CD14-positive monocyte (primary cell): ENCODE results near the gene RNU1-1. TPM values are rescaled to one million over a fixed set of nuclear protein-coding genes. Genes with fewer than 3 reads are reported as not detected.
"Not testable (repeated sequence)": the region's sequence is repeated elsewhere in the genome, so short reads cannot be mapped to it uniquely, and the experiment has no call there.

Experiments
- DNase-seq, 3 donors: peaks; one replicate each; pipeline ENCODE4 v3.0.0-alpha.2; 2011 to 2022
- H2AFZ ChIP-seq: 2 replicates; pipeline ENCODE4 v1.6.0; 2012; ENCODE audit warnings: mild to moderate bottlenecking, low read depth, low read length, inconsistent platforms; ENCODE audit not compliant: insufficient read depth, poor library complexity, severe bottlenecking
- H3K27ac ChIP-seq, 2 donors: 1 replicate in 1 of 2; 2 replicates in 1 of 2; pipeline ENCODE4 v1.5.1; 2012 to 2013; ENCODE audit warnings: low read length in 2 of 2, control low read depth in 1 of 2, inconsistent platforms in 1 of 2, low read depth in 1 of 2, mild to moderate bottlenecking in 1 of 2
- H3K27me3 ChIP-seq, 2 donors: one replicate each; pipeline versions ENCODE4 v1.6.0 to v1.6.1; 2011 to 2013; ENCODE audit warnings: low read length in 2 of 2; ENCODE audit not compliant: control insufficient read depth in 2 of 2, insufficient read depth in 2 of 2
- H3K36me3 ChIP-seq, 2 donors: replicated peaks in 1 of 2; 1 replicate in 1 of 2; 2 replicates in 1 of 2; pipeline versions ENCODE4 v1.5.1 to v1.6.1; 2012 to 2013; ENCODE audit warnings: low read length in 2 of 2, control low read depth in 1 of 2, inconsistent platforms in 1 of 2, mild to moderate bottlenecking in 1 of 2; ENCODE audit not compliant: insufficient read depth in 2 of 2, control insufficient read depth in 1 of 2
- H3K4me1 ChIP-seq, 2 donors: 1 replicate in 1 of 2; 2 replicates in 1 of 2; pipeline versions ENCODE4 v1.5.1 to v1.6.1; 2012 to 2013; ENCODE audit warnings: low read length in 2 of 2, control low read depth in 1 of 2, inconsistent platforms in 1 of 2, mild to moderate bottlenecking in 1 of 2, moderate library complexity in 1 of 2; ENCODE audit not compliant: insufficient read depth in 2 of 2, control insufficient read depth in 1 of 2
- H3K4me2 ChIP-seq: replicated peaks from 2 replicates; pipeline ENCODE3; 2012; ENCODE audit warnings: low read length, moderate library complexity, mild to moderate bottlenecking; ENCODE audit not compliant: poor library complexity, severe bottlenecking; ENCODE audit errors: extremely low read depth
- H3K4me3 ChIP-seq, 3 experiments: fragments of 200-600 bp in 1 of 3; sonication (generic) in 1 of 3; replicated peaks in 1 of 3; 1 replicate in 2 of 3; 2 replicates in 1 of 3; pipeline ENCODE4 v1.5.1; 2011 to 2013; ENCODE audit warnings: low read length in 3 of 3, mild to moderate bottlenecking in 3 of 3, control low read depth in 2 of 3, low read depth in 2 of 3, inconsistent platforms in 1 of 3, moderate library complexity in 1 of 3
- H3K79me2 ChIP-seq: 2 replicates; pipeline ENCODE4 v1.6.0; 2012; ENCODE audit warnings: mild to moderate bottlenecking, control low read depth, inconsistent platforms, low read length, moderate library complexity; ENCODE audit not compliant: insufficient read depth
- H3K9ac ChIP-seq: 2 replicates; pipeline ENCODE4 v1.6.0; 2017; ENCODE audit warnings: low read length, mild to moderate bottlenecking; ENCODE audit not compliant: insufficient read depth, poor library complexity, severe bottlenecking
- H3K9me3 ChIP-seq, 2 donors: replicated peaks in 1 of 2; 1 replicate in 1 of 2; 2 replicates in 1 of 2; pipeline versions ENCODE4 v1.5.1 to v1.6.1; 2012 to 2013; ENCODE audit warnings: low read length in 2 of 2, control low read depth in 1 of 2; ENCODE audit not compliant: control insufficient read depth in 1 of 2, insufficient read depth in 1 of 2
- H4K20me1 ChIP-seq: 2 replicates; pipeline ENCODE4 v1.6.0; 2012; ENCODE audit warnings: mild to moderate bottlenecking, low read length, control low read depth, moderate library complexity; ENCODE audit not compliant: insufficient read depth
- H3K27ac Mint-ChIP-seq, 7 donors: one replicate each; pipeline ENCODE4 v1.8.0; 2020; ENCODE audit warnings: mild to moderate bottlenecking in 7 of 7, mixed read lengths in 7 of 7, moderate library complexity in 6 of 7, inconsistent platforms in 2 of 7
- H3K27me3 Mint-ChIP-seq, 3 donors: one replicate each; pipeline ENCODE4 v1.8.0; 2021 to 2022; ENCODE audit warnings: low read depth in 3 of 3, mild to moderate bottlenecking in 3 of 3, mixed read lengths in 3 of 3, moderate library complexity in 3 of 3, inconsistent platforms in 1 of 3
- H3K36me3 Mint-ChIP-seq, 2 donors: one replicate each; pipeline ENCODE4 v1.8.0; 2020; ENCODE audit warnings: mixed read lengths in 2 of 2, inconsistent platforms in 1 of 2, mild to moderate bottlenecking in 1 of 2
- H3K4me1 Mint-ChIP-seq: one replicate; pipeline ENCODE4 v1.8.0; 2020; ENCODE audit warnings: mild to moderate bottlenecking, mixed read lengths
- H3K4me3 Mint-ChIP-seq, 2 donors: one replicate each; pipeline ENCODE4 v1.8.0; 2020; ENCODE audit warnings: mild to moderate bottlenecking in 2 of 2, mixed read lengths in 2 of 2, moderate library complexity in 1 of 2
- H3K9me3 Mint-ChIP-seq, 7 donors: one replicate each; pipeline ENCODE4 v1.8.0; 2020 to 2022; ENCODE audit warnings: mixed read lengths in 7 of 7, mild to moderate bottlenecking in 6 of 7, moderate library complexity in 6 of 7, inconsistent platforms in 2 of 7
- WGBS: methylation state at CpG from one replicate; pipeline ENCODE4 v1.1.5; 2013; ENCODE audit warnings: missing lambda C conversion rate; ENCODE audit not compliant: insufficient coverage; 5-methylcytosine and 5-hydroxymethylcytosine counted together
- intact Hi-C, 2 donors: fragments of 100-400 bp; cut with micrococcal nuclease; formaldehyde crosslinking; loops; one replicate each; pipeline versions ENCODE4 v1.15.0 to v1.15.1; 2023
- polyA plus RNA-seq, 3 donors: library from polyadenylated mRNA; depleted of rRNA in 1 of 3; unstranded in 2 of 3; stranded (reverse) in 1 of 3; fragments of 300-500 nt in 2 of 3; fragments of >200 nt in 1 of 3; fragmentation: Illumina TruSeq in 2 of 3; gene quantifications; 1 replicate in 2 of 3; 2 replicates in 1 of 3; pipeline ENCODE4 v1.2.3, GENCODE V29; 2012 to 2021

Gene RNU1-1
- polyA plus RNA-seq, 3 donors: not detected

DNA sequence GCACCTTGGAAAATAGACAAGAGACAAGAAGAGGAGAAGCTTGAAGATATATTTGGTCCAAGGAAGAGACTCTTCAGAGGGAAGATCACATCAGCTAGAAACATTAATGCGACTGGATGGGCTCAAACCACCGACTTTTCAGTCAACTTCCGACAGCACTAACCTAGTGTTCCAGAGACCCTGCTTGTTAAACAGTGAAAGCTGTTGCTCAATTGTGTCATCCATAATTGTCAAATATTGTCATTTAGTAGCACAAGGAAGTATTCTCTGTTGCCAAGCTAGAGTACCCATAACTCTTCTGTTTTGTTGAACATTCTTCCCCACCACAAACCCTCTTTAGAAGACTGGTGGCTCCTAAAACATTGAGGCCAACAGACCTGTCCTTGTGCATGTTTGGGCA is 42.9 kb upstream of the RNU1-1 start:
- DNase-seq, H3K27ac Mint-ChIP-seq, H3K9me3 ChIP-seq, H3K9ac ChIP-seq, H3K36me3 Mint-ChIP-seq, H3K4me2 ChIP-seq, H3K27me3 Mint-ChIP-seq, H3K9me3 Mint-ChIP-seq, H3K27ac ChIP-seq, H3K27me3 ChIP-seq, intact Hi-C loops, H4K20me1 ChIP-seq, H3K4me3 Mint-ChIP-seq, H3K79me2 ChIP-seq, H3K4me1 Mint-ChIP-seq, H3K4me1 ChIP-seq, H3K4me3 ChIP-seq, H3K36me3 ChIP-seq, H2AFZ ChIP-seq: not testable (repeated sequence)
- no CpG with 5 or more reads among the region's 3 CpGs for WGBS

DNA sequence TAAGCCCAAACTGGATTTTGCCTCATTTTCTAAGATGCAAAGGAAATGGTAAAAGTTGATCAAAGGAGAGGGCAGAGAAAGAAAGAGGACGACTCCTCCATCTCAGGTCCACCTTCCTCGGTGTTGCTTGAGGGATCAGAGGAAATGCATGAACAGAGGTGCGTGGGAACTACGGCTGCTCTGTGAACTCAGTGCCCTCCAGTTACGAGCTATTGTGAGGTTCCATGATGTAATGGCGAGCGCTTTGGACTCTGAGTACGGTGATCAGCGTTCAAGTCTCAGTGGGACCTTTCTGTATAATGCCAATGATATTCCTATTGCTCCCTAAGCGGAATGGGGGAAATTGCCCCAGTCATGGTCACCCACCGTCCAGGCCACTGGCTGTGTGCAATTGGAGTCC is 39.2 kb upstream of the RNU1-1 start:
- WGBS: no CpG with 5 or more reads among the region's 11 CpGs
- H3K9me3 ChIP-seq, H3K79me2 ChIP-seq, H3K4me2 ChIP-seq, H3K9me3 Mint-ChIP-seq, H3K4me3 ChIP-seq, H3K9ac ChIP-seq, H3K36me3 ChIP-seq, H2AFZ ChIP-seq, H3K27ac ChIP-seq, H3K27ac Mint-ChIP-seq, H3K4me1 ChIP-seq, DNase-seq, H3K4me3 Mint-ChIP-seq, H3K27me3 Mint-ChIP-seq, H3K27me3 ChIP-seq, intact Hi-C loops, H4K20me1 ChIP-seq, H3K36me3 Mint-ChIP-seq, H3K4me1 Mint-ChIP-seq: not testable (repeated sequence)

DNA sequence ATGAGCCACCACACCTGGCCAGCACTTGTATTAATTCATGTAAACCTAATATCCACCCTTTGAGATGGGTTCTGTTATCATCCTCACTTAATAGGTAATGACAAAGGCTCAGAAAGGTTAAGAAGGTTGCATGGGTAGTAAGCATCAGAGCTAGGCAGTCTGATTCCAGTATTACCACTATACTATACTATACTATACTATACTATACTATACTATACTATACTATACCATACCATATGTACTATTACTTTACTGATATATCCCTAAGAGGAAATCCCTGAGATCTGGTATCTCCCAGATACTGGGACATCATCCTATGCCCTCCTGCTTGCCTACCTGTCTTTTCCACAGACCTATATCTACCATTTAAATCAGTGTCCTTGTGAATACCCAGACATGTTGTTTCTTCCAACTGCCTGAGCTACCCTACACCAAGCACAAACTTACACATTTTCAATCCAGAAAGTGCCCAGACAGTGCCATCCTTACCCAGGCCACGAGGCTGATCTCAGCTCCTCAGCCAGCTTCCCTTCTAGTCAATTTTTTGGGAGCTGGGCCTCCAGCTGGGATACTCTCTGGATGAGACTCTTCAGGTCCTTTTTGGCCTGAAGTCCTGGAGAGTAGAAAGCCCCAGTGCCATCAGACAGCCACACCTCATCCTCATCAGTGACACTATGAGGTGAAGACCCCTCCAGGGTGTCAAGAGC is 36.3 kb upstream of the RNU1-1 start:
- H3K4me3 ChIP-seq, H3K79me2 ChIP-seq, H2AFZ ChIP-seq, H3K27ac Mint-ChIP-seq, H4K20me1 ChIP-seq, H3K27ac ChIP-seq, H3K4me2 ChIP-seq, H3K36me3 ChIP-seq, H3K9ac ChIP-seq, H3K27me3 ChIP-seq, H3K9me3 Mint-ChIP-seq, H3K9me3 ChIP-seq, H3K36me3 Mint-ChIP-seq, H3K4me1 ChIP-seq, DNase-seq, H3K4me3 Mint-ChIP-seq, H3K4me1 Mint-ChIP-seq, intact Hi-C loops, H3K27me3 Mint-ChIP-seq: not testable (repeated sequence)
- WGBS: no CpG with 5 or more reads among the region's 1 CpG

DNA sequence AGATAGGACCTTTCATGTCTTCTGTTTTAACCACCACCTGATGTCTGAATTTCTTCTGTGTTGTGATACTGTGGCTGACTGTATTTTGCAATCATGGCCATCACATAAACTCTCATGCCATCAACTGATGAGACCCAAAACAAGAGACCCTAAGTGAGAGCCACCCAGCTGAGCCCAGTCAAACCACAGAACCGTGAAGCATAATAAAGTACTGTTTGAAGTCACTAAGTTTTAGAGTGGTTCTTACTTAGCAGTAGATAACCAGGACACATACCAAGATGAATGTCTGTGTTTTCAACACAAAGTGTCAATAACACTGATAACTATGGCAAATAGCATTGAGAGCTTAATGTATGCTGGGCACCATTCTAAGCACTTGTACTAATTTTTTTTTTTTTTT is 35.5 kb upstream of the RNU1-1 start:
- H3K4me1 ChIP-seq, H2AFZ ChIP-seq, H3K27ac Mint-ChIP-seq, H3K27ac ChIP-seq, H3K36me3 Mint-ChIP-seq, DNase-seq, intact Hi-C loops, H3K9me3 ChIP-seq, H3K79me2 ChIP-seq, H3K4me3 ChIP-seq, H3K9ac ChIP-seq, H3K27me3 ChIP-seq, H3K4me1 Mint-ChIP-seq, H3K4me3 Mint-ChIP-seq, H4K20me1 ChIP-seq, H3K4me2 ChIP-seq, H3K36me3 ChIP-seq, H3K27me3 Mint-ChIP-seq: not testable (repeated sequence)
- no CpG with 5 or more reads among the region's 1 CpG for WGBS
- H3K9me3 Mint-ChIP-seq: peaks cover 0 to 11% (median 2%) of the 10 kb centered on the region in 7 donors
